Testis (tissue), 3 donors: Measurements from ENCODE around the gene COPB2. TPM values are rescaled to one million over a fixed set of nuclear protein-coding genes. Genes with fewer than 3 reads are reported as not detected.

ENCODE experiments used
- DNase-seq: peaks from one replicate; pipeline ENCODE4 v3.0.0-alpha.2; 2019
- H3K27ac ChIP-seq, 2 donors: fragments of 200-600 bp; sonication (generic); one replicate each; pipeline ENCODE4 v1.5.1; 2019
- H3K27me3 ChIP-seq: fragments of 200-600 bp; sonication (generic); one replicate; pipeline ENCODE4 v1.5.1; 2019
- H3K36me3 ChIP-seq: fragments of 200-600 bp; sonication (generic); one replicate; pipeline ENCODE4 v1.5.1; 2017; ENCODE audit warnings: low read depth; ENCODE audit errors: missing control alignments
- H3K4me1 ChIP-seq: fragments of 200-600 bp; sonication (generic); one replicate; pipeline ENCODE4 v1.5.1; 2019
- H3K4me3 ChIP-seq, 2 donors: fragments of 200-600 bp; sonication (generic); one replicate each; pipeline ENCODE4 v1.5.1; 2017 to 2019
- H3K9me3 ChIP-seq: fragments of 200-600 bp; sonication (generic); one replicate; pipeline ENCODE4 v1.5.1; 2017
- CTCF ChIP-seq, 3 experiments: fragments of 450-650 bp in 2 of 3; fragments of 200-600 bp in 1 of 3; sonication (generic) in 1 of 3; IDR thresholded peaks; one replicate each; pipeline ENCODE4 v1.5.1; 2016 to 2019; ENCODE audit warnings: antibody characterized with exemption in 3 of 3, mild to moderate bottlenecking in 2 of 3, moderate library complexity in 1 of 3
- POLR2A ChIP-seq: fragments of 450-650 bp; IDR thresholded peaks from one replicate; pipeline ENCODE4 v1.6.1; 2017; ENCODE audit warnings: antibody characterized with exemption, mild to moderate bottlenecking, moderate library complexity
- WGBS, 2 donors: methylation state at CpG; one replicate each; pipeline ENCODE4 v1.1.5; 2018; 5-methylcytosine and 5-hydroxymethylcytosine counted together
- intact Hi-C: fragments of 100-400 bp; cut with DNase I; formaldehyde crosslinking; loops from one replicate; pipeline ENCODE4 v1.15.1; 2023; ENCODE audit warnings: low total_unique reads
- polyA plus RNA-seq: library from polyadenylated mRNA; stranded (reverse); fragments of 350-450 nt; fragmentation: Illumina TruSeq; extraction: RNeasy Lipid Tissue Mini Kit (QIAGEN cat#74804); gene quantifications from one replicate; pipeline ENCODE4 v1.2.3, GENCODE V29; 2014; ENCODE audit warnings: low read depth, low replicate concordance; ENCODE audit not compliant: insufficient read depth
- total RNA-seq, 2 donors: library from RNA; depleted of rRNA; stranded (reverse); fragments of >200 nt; gene quantifications; one replicate each; pipeline ENCODE4 v1.2.3, GENCODE V29; 2016

Gene COPB2
- total and polyA plus RNA-seq, 3 donors from 2014 or later, result 63.5 to 76.5 (median 73.8) TPM

- TF ChIP-seq POLR2A (no peak), CTCF (IDR thresholded peaks at IDR 0.05) (no peak)
- Histone ChIP-seq H3K4me1 (peaks cover 3% of the 10 kb centered on the region), H3K27me3 (no peaks in the 10 kb centered on the region), H3K9me3 (no peaks in the 10 kb centered on the region), H3K36me3 (no peaks in the 10 kb centered on the region), H3K4me3 (no peak overlapping the region), H3K27ac (no peak overlapping the region)
- intact Hi-C loops, result loop anchor here (10.0 kb wide), 1 partner anchor 212 kb away; no protein-coding TSS in a partner anchor
- 69 to 82% methylated on average over 4 of the region's 4 CpGs for WGBS, 2 donors
- no peak for DNase-seq
Observed at GRCh38 chr3:139326707-139327106, 62.7 kb downstream of the COPB2 start.

GRCh38 chr3:139326131-139326530, 63.3 kb downstream of the COPB2 start:
- H3K27ac ChIP-seq, result no peak overlapping the region
- no peaks in the 10 kb centered on the region for H3K27me3 ChIP-seq
- intact Hi-C loops, result loop anchor here (10.0 kb wide), 1 partner anchor 211 kb away; no protein-coding TSS in a partner anchor
- H3K4me1 ChIP-seq, result peaks cover 3% of the 10 kb centered on the region
- H3K9me3 ChIP-seq, result no peaks in the 10 kb centered on the region
- H3K36me3 ChIP-seq, result no peaks in the 10 kb centered on the region
- 86 to 87% methylated on average over 5 of the region's 5 CpGs for WGBS, 2 donors
- TF ChIP-seq CTCF (IDR thresholded peaks at IDR 0.05) (no peak), POLR2A (no peak)
- no peak overlapping the region for H3K4me3 ChIP-seq
- DNase-seq, result no peak

GRCh38 chr3:139325551-139325950, 63.9 kb downstream of the COPB2 start:
- TF ChIP-seq POLR2A (no peak), CTCF (IDR thresholded peaks at IDR 0.05) (no peak)
- Histone ChIP-seq H3K36me3 (no peaks in the 10 kb centered on the region), H3K4me1 (peaks cover 3% of the 10 kb centered on the region), H3K27ac (no peak overlapping the region), H3K9me3 (no peaks in the 10 kb centered on the region), H3K27me3 (no peaks in the 10 kb centered on the region), H3K4me3 (no peak overlapping the region)
- WGBS, 2 donors, result 73 to 83% methylated on average over 3 of the region's 3 CpGs
- intact Hi-C loops, result loop anchor here (10.0 kb wide), 1 partner anchor 211 kb away; no protein-coding TSS in a partner anchor
- DNase-seq, result no peak

DNA sequence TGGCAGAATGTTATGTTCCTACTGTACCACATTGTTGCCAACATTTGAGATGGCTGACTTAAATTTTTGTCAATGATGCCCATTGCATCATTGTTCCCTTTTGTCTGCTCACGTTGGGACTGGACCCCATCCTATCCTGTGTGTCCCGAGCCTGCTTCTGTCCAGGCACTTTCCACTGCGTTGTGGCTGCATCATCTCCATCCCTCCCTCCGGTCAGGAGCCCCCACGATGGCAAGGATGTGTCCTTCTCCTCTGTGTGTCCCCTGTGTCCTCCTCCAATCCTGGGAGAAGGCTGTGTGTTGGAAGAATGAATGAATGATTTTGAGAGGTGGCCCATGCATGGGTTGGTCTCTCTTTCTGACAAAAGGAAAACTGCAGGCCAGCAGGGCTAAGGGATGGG, 65.0 kb downstream of the COPB2 start:
- peaks cover 2% of the 10 kb centered on the region for H3K4me1 ChIP-seq
- TF ChIP-seq POLR2A, result no peak
- no peak for TF ChIP-seq CTCF (IDR thresholded peaks at IDR 0.05)
- 57 to 74% methylated on average over 5 of the region's 5 CpGs for WGBS, 2 donors
- H3K27me3 ChIP-seq, result no peaks in the 10 kb centered on the region
- H3K4me3 ChIP-seq, result no peak overlapping the region
- no peak for DNase-seq
- H3K9me3 ChIP-seq, result no peaks in the 10 kb centered on the region
- no peak overlapping the region for H3K27ac ChIP-seq
- H3K36me3 ChIP-seq, result no peaks in the 10 kb centered on the region
- intact Hi-C loops, result loop anchor here (10.0 kb wide), 1 partner anchor 210 kb away; no protein-coding TSS in a partner anchor

- TF ChIP-seq CTCF (IDR thresholded peaks at IDR 0.05) (no peak), POLR2A (no peak)
- Histone ChIP-seq H3K27me3 (no peaks in the 10 kb centered on the region), H3K36me3 (no peaks in the 10 kb centered on the region), H3K4me1 (no peaks in the 10 kb centered on the region), H3K9me3 (no peaks in the 10 kb centered on the region), H3K4me3 (no peak overlapping the region), H3K27ac (no peak overlapping the region)
- WGBS, 2 donors, result 83 to 86% methylated on average over 5 to 7 of the region's 7 CpGs
- intact Hi-C loops, result loop anchor here (10.0 kb wide), 1 partner anchor 208 kb away; no protein-coding TSS in a partner anchor
- DNase-seq, result no peak
Observed at GRCh38 chr3:139323146-139323545, 66.3 kb downstream of the COPB2 start.
